Measurements from ENCODE around the gene PNMA8A. TPM values are rescaled to one million over a fixed set of nuclear protein-coding genes. Genes with fewer than 3 reads are reported as not detected.
A peak's percentile ranks its signal among the peaks of the same experiment; 100 is the strongest.
"Not testable (repeated sequence)": the region's sequence is repeated elsewhere in the genome, so short reads cannot be mapped to it uniquely, and the experiment has no call there.

PNMA8A gene
- total RNA-seq, 2 experiments from 2014 or later, result not detected

DNA sequence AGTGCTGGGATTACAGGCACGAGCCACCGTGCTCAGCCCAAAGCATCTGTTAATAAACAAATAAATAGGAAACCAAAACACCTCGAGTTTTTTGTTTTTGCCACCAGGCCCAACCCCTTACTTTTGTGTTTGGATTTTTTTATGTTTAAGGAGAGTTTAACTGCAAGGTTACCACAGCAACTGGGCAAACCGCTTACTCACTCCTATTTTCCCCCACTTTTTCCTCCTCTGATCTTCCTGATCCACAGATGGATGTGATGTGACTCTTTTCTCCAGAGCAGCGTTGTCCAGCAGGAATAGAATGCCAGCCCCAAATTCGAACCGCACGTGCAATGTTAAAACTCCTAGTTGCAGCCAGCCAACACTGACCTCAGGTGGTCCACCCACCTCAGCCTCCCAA lies 26.4 kb upstream of the PNMA8A start:
- no peak overlapping the region for H3K4me3 Mint-ChIP-seq
- ChIA-PET POLR2A (interaction anchor here (0.6 kb wide), 1 partner anchor 413 kb away, joined by 4 read pairs; no protein-coding TSS in a partner anchor), CTCF (no interaction called here)
- peaks cover 1% of the 10 kb centered on the region for H3K36me3 Mint-ChIP-seq (ENCODE audit: low read depth)
- peaks cover 14% of the 10 kb centered on the region for H3K4me1 Mint-ChIP-seq
- peaks cover 53% of the 10 kb centered on the region for H3K27me3 Mint-ChIP-seq
- DNase-seq, result no peak
- no peak overlapping the region for H3K27ac Mint-ChIP-seq
- no peaks in the 10 kb centered on the region for H3K9me3 Mint-ChIP-seq

DNA sequence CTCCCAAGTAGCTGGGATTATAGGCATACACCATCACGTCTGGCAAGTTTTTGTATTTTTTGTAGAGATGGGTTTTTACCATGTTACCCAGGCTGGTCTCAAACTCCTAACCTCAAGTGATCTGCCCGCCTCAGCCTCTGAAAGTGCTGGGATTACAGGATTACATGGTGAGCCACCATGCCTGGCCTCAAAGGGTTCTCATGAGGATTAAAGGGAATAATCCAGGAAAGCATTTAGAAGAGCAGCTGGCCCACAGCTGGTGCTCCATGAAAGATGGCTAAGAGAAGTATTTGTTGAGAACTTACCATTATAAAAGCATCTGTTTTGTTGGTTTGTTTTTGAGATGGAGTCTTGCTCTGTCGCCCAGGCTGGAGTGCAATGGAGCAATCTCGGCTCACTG lies 25.5 kb upstream of the PNMA8A start:
- H3K27me3 Mint-ChIP-seq, result peaks cover 60% of the 10 kb centered on the region
- H3K9me3 Mint-ChIP-seq; H3K4me3 Mint-ChIP-seq; POLR2A ChIA-PET; DNase-seq; H3K36me3 Mint-ChIP-seq (ENCODE audit: low read depth); CTCF ChIA-PET; H3K27ac Mint-ChIP-seq: not testable (repeated sequence)
- H3K4me1 Mint-ChIP-seq, result peaks cover 14% of the 10 kb centered on the region

DNA sequence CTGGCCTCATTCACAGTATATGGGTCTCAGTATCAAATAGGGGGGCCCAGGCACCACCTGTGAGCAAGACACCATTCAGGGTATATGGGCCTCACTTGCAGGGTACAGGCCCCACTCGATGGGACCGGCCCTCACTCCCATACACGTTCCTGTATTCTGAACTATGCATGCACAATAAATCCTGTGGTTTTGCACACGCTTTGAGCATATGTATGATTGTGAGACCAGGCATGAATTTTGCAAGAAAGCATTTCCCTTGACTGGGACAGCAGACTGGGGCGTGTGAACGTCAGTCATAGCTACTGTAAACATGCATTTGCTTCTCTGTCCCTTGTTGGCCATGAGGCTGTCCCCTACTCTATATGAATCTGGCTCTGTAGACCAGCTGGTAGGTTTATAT lies 24.9 kb upstream of the PNMA8A start:
- H3K4me1 Mint-ChIP-seq, result peaks cover 14% of the 10 kb centered on the region
- no peak overlapping the region for H3K27ac Mint-ChIP-seq
- peaks cover 1% of the 10 kb centered on the region for H3K36me3 Mint-ChIP-seq (ENCODE audit: low read depth)
- DNase-seq, result no peak
- ChIA-PET POLR2A (no interaction called here), CTCF (no interaction called here)
- H3K27me3 Mint-ChIP-seq, result peaks cover 66% of the 10 kb centered on the region
- no peak overlapping the region for H3K4me3 Mint-ChIP-seq
- no peaks in the 10 kb centered on the region for H3K9me3 Mint-ChIP-seq

DNA sequence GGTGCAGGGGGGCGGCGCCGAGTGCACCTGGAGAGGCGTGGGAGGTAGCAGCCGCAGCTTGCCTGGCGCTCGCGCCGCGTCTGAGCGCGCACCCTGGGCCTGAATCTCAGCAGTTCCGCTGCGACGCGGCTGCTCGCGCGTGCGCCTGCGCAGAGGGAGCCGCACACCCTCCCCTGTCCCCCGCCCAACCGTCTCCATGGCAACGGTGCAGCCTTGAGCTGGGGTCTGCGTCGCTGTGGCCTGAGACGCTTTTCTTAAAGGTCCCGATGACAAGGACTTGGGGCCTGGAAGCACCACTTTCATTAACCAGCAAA lies 24.4 kb upstream of the PNMA8A start, which contains the start of gene PNMA8B:
Gene PNMA8B (minus strand): TSS at position 82 of the 314 bp plus-strand sequence. CDS start 402 bp downstream, outside the sequence.
- ChIA-PET POLR2A (no interaction called here), CTCF (no interaction called here)
- peaks cover 1% of the 10 kb centered on the region for H3K36me3 Mint-ChIP-seq (ENCODE audit: low read depth)

DNA sequence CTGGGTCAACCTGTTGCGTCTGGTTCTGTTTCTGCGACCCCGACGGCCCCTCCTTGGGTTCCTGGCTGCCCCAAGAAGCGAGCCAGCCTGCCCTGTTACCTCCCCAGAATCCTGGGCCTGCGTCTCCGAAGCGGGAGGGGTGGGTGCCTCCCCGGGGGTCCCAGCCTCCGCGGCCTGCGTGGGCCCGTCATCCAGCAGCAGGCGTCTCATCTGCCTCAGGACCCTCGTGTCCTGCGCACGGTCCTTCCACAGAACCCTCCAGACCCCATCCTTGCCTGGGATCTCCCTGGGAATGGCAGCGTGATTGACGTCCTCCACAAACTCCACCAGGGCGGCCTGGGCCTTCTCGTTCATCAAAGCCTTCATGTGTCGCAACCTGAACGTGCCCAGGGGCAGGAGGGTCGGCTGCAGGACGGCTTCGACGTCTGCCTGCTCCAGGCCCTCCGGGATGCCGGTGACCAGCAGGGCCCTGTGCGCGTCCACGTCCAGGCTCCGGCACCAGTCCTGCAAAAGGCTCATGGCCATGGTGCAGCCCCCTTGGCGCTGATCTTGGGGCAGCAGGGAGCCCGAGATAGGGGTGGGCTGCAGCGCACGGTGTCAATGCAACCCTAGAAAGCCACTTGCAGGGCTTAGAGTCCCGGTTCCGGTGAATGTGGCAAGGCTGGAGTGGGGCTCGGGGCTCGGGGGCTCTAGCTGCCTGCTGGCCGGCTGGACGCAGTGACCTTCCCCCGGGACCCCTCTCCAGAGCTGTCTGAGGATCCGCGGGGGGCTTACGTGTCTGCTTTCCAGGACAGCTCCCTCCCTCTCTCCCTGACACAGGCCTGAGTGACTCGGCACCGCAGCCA lies 23.8 kb upstream of the PNMA8A start:
- ChIA-PET CTCF (no interaction called here), POLR2A (no interaction called here)
- Mint-ChIP-seq H3K9me3 (no peaks in the 10 kb centered on the region), H3K27me3 (peaks cover 68% of the 10 kb centered on the region), H3K4me1 (peaks cover 14% of the 10 kb centered on the region), H3K27ac (no peak overlapping the region), H3K4me3 (peak overlapping the region; percentile 60), H3K36me3 (ENCODE audit: low read depth) (peaks cover 1% of the 10 kb centered on the region)
- no peak for DNase-seq

More for the DNA sequence above, 24.4 kb upstream of the PNMA8A start, which contains the start of gene PNMA8B:
- peak within 1 kb of the TSS; percentile 60 for H3K4me3 Mint-ChIP-seq
- no peaks in the 10 kb centered on the region for H3K9me3 Mint-ChIP-seq
- peaks cover 69% of the 10 kb centered on the region for H3K27me3 Mint-ChIP-seq
- peak; percentile 29 for DNase-seq
- no peak within 1 kb of the TSS for H3K27ac Mint-ChIP-seq
- H3K4me1 Mint-ChIP-seq, result peaks cover 14% of the 10 kb centered on the region

DNA sequence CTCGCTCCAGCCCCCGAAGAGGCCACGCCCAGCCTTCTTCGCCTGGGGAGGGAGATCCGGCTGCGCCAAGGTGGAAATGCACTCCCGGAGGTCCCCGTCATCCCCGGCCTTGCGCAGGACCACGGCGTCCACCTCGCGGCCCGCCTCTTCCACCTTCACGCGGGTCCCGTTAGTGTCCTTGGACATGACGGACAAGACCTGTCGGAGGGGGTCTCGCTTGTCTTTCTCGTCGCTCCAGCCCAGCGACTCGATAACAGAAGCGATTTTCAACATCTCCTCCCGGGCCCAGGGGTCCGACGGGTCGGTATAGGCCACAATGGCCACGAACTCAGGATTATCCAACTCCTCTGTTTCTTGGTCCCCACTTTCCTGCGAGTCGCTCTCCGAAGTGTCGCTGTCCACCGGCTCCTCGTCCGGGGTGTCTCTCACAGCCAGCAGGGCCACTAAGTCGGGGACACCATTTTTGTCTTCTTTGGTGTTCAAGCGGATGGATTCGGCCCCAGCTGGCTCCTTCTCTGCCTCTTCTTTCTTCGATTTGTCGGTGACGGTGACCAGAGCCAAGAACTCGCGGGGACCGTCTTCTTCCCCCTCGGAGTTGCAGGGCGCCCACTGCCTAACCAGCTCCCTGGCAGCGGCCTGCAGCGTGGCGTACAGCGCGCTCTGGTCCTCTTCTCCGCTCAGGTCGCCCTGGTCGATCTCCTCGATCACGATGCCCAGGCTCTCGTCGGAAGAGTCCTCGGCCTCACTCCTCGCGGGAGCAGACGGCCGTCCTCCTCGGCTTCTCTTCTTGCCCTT lies 23.0 kb upstream of the PNMA8A start:
- Mint-ChIP-seq H3K4me1 (peaks cover 14% of the 10 kb centered on the region), H3K36me3 (ENCODE audit: low read depth) (peaks cover 1% of the 10 kb centered on the region), H3K9me3 (no peaks in the 10 kb centered on the region), H3K27me3 (peaks cover 72% of the 10 kb centered on the region), H3K27ac (peak overlapping the region; percentile 64), H3K4me3 (peak overlapping the region; percentile 60)
- ChIA-PET POLR2A (no interaction called here), CTCF (no interaction called here)
- DNase-seq, result no peak

DNA sequence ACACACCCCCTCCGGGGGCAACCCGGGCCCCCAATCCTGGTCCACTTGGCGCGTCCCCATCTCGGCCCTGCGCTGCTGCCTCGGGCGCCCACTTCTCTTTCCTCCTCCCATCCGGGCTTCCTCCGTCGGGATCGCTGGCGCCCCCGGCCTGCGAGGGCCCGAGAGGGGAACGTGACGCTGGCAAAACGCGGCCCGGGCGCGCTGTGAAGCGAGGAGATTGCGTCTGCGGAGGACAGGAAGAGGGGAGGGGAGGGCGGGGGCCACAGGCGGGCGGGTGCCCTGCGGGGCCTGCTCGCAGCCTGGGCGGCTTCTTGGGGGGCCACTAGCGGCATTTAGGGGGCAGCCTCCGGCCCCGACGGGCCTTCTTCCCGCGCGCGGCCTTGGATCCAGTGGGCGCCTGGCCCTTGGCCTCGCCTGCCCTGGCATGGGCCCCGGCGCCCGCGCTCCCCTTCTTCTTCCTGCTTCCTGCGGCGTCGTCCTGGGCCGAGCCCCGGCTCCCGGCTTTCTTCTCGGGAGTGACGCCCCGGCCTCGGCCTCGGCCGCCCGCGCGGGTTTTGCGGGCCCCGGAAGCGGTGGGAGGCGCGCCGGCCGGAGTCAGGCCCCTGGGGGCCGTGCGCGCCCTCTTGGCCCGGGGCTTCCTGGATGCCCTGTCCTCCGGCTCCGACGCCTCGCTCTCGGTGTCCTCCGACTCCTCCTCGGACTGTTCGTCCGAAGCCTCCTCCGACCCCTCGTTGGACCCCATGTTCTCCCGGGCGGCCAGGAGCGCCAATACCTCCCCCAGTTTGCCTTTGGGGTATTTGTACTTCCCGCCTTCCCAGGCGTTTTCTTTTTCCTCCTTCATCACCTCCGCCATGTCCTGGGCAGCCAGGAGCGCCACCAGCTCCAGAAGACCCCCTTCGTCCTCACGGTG lies 22.1 kb upstream of the PNMA8A start:
- Mint-ChIP-seq H3K9me3 (no peaks in the 10 kb centered on the region), H3K27ac (no peak overlapping the region), H3K4me3 (peak overlapping the region; percentile 60), H3K4me1 (peaks cover 12% of the 10 kb centered on the region), H3K36me3 (ENCODE audit: low read depth) (peaks cover 1% of the 10 kb centered on the region), H3K27me3 (peaks cover 78% of the 10 kb centered on the region)
- peak; percentile 35 for DNase-seq
- ChIA-PET CTCF (no interaction called here), POLR2A (no interaction called here)

DNA sequence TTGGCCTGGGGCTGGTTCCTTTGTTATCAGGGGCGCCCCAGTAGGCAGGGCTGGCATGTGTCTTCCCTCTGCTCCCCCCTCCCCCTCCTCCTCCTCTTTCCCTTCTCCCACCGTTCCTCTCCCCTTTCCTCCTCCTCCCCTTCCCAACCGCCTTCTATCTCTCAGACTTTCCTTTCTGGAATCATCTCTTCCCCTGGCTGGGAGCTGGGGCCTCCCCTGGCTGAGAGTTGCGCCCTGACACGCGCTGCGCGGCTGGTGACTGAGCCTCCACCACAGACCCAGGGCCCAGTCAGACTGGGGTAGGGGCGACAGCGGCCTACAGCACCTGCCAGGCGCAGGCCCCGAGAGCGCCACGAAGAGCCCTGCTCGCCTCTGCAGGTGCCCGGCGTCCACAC lies 21.5 kb upstream of the PNMA8A start:
- H3K27me3 Mint-ChIP-seq, result peaks cover 80% of the 10 kb centered on the region
- no peak overlapping the region for H3K4me3 Mint-ChIP-seq
- H3K9me3 Mint-ChIP-seq, result no peaks in the 10 kb centered on the region
- peaks cover 1% of the 10 kb centered on the region for H3K36me3 Mint-ChIP-seq (ENCODE audit: low read depth)
- CTCF ChIA-PET, result no interaction called here
- DNase-seq, result no peak
- H3K27ac Mint-ChIP-seq, result no peak overlapping the region
- peaks cover 14% of the 10 kb centered on the region for H3K4me1 Mint-ChIP-seq
- POLR2A ChIA-PET, result no interaction called here

DNA sequence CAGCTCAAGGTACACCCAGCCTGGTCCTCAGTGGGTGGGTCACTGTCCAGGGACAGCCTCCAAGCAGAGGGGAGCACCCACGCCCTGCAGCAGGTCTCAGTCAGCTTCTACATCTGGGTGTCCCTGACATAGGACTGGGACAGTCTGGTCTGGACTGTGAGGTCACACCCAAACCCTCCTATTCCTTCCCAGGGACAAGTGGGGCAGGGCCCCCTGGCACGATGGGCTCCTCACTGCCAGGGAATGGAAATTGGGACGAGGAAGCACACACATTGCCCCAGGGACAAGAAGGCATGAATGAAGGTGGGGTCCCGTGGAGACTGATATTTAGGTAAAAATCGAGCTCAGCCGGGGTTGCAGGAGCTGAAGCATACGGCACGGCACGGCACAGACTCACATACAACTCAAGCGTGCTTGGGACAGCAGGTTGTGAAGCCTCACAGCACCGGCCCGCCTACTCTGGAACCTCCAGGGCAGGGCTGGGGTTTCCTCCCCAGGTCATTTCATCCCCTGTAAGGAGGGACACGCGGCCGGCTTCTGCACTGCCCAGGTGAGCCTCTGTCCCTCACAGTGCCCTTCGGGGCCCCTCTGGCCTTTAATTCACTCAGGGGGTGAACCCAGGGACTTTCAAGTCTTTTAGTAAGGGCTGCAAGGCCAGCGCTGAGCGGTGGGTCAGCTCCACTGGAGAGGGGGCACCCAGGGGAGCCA lies 20.8 kb upstream of the PNMA8A start:
- Mint-ChIP-seq H3K27ac (no peak overlapping the region), H3K4me3 (no peak overlapping the region), H3K36me3 (ENCODE audit: low read depth) (peaks cover 1% of the 10 kb centered on the region), H3K9me3 (no peaks in the 10 kb centered on the region), H3K27me3 (peaks cover 84% of the 10 kb centered on the region), H3K4me1 (peaks cover 14% of the 10 kb centered on the region)
- ChIA-PET CTCF (interaction anchor here (0.5 kb wide), 1 partner anchor 160 kb away, joined by 3 read pairs; no protein-coding TSS in a partner anchor), POLR2A (no interaction called here)
- no peak for DNase-seq

DNA sequence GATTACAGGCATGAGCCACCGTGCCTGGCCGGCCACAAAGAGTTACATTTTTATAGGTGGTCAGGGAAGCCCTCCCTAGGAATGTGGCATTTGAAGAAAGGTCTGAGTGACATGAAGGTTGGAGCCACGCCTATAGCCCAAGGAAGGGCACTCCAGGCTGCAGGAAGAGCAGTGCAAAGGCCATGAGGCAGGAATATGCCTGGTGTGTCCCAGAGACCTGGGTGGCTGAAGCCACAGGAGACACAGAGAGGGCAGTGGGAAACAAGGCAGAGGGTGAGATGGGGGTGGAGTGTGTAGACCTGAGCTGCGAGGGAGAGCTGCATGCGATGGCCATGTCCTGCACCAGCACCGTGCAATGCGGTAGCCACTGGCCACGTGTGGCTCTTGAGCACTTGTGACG lies 19.4 kb upstream of the PNMA8A start:
- Mint-ChIP-seq H3K9me3 (no peaks in the 10 kb centered on the region), H3K36me3 (ENCODE audit: low read depth) (peaks cover 1% of the 10 kb centered on the region), H3K4me1 (peaks cover 14% of the 10 kb centered on the region), H3K27me3 (peaks cover 81% of the 10 kb centered on the region), H3K4me3 (no peak overlapping the region), H3K27ac (no peak overlapping the region)
- CTCF ChIA-PET, result interaction anchor here (0.6 to 1.0 kb wide), 2 partner anchors 89 to 1056 kb away, joined by 3 read pairs; no protein-coding TSS in a partner anchor
- no peak for DNase-seq
- POLR2A ChIA-PET, result no interaction called here

DNA sequence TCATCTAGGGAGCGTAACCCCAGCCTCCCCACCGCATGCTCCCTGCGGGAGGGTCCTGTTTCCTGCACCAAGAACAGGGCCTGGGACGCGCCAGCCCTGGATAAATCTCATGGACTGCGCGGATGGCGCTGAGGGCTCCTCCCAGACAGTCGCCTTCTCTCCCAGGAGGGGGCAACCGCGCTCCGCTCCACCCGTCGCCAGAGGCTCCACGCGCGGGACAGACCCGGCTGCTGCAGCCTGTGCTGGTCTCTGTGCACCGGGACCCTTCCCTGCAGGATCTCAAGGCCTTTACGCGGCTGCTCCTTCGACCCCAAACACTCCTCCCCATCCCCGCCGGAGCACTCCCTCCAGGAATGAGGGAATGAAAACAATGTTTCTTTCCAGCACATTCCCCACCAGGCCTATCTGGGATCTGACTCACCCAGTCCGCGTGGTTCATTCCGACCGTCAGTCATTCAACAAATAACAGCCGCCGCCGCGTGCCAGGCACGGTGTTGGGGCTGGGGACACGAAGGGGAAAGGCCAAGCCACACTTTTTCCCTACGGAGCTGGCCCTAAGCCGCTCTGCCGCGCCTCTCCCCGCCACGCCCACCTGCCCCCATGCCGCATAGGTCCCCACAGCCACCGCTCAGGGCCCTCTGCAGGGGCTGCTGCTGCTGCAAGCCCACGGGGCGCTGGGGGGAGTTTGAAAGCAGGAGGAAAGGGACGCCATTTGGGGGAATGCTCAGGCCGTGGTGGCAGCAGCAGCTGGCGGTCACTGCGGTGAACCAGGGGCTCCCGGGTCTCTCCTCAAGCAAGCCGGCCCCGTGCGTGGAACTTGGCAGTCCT lies 18.3 kb upstream of the PNMA8A start:
- H3K36me3 Mint-ChIP-seq (ENCODE audit: low read depth), result peaks cover 1% of the 10 kb centered on the region
- H3K27ac Mint-ChIP-seq, result no peak overlapping the region
- no peak for DNase-seq
- H3K4me1 Mint-ChIP-seq, result peaks cover 13% of the 10 kb centered on the region
- POLR2A ChIA-PET, result no interaction called here
- no peaks in the 10 kb centered on the region for H3K9me3 Mint-ChIP-seq
- H3K27me3 Mint-ChIP-seq, result peaks cover 75% of the 10 kb centered on the region
- CTCF ChIA-PET, result interaction anchor here (0.9 to 1.6 kb wide), 3 partner anchors 22 to 87 kb away, joined by 3 to 4 read pairs (median 4); no protein-coding TSS in a partner anchor
- H3K4me3 Mint-ChIP-seq, result no peak overlapping the region

All from activated CD4-positive, alpha-beta T cell treated with anti-CD3 and anti-CD28 coated beads, Interleukin-2, amount 10 ng/mL, durations not matched to agents 7 days and 5 days (primary cell).